HG03378 (cell line): ENCODE results near the gene OR8H2.
"Not testable (repeated sequence)": the region's sequence is repeated elsewhere in the genome, so short reads cannot be mapped to it uniquely, and the experiment has no call there.

ENCODE experiments used
- ATAC-seq: cut with Tn5 transposase; IDR thresholded peaks from one replicate; pipeline ENCODE4 v1.9.1; 2021; ENCODE audit warnings: mild to moderate bottlenecking, moderate library complexity; ENCODE audit not compliant: unreplicated experiment

OR8H2 gene

DNA sequence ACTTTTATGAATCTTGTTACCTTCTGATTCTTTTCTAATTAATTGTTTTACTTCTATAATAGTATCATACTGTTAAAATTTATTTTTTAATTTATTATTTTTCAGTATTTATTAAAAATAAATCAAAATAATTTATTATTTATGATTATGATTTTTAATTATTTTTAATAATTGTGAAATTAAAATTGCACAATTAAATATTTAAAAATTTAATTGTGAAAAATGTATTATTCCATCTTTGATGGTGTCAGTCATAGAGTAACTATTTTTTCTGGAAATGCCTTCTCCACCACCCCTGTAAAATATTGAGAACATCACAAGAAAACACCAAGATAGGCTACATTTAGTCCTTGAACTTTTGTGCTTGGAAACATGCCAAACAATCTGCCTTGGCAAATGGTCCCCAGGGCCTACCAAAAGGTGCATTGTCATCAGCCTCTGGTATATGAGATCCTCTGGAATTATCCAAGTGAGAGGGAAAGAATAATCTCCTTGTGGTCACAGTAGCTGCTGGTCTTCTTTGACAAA, at the start of gene OR8H2:
Gene OR8H2 (plus strand): TSS at position 478 of the 528 bp plus-strand sequence. CDS start 1,356 bp downstream, outside the sequence.
- no peak for ATAC-seq

DNA sequence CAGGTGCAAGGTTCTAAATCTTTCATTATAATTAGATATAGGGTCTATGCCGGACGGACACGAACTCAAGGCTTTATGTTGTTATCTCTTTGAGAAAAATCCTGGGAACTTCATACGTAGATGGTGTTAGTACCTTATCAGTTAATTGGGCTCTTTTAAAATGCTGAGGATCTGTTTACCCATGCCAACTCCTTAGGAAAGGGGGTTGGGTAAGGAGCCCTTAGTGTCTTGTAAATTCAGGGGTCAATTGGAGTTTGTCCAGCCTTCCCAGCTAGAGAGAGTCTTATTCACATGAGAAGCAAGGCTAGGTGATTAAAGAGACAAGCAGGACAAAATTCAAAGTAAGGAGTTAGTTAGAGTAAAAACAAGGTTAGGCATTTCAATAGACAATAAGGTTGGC, 47.1 kb upstream of the OR8H2 start:
- ATAC-seq, result not testable (repeated sequence)

- not testable (repeated sequence) for ATAC-seq
Measured at GRCh38 chr11:56057661-56058237, 45.7 kb upstream of the OR8H2 start.

DNA sequence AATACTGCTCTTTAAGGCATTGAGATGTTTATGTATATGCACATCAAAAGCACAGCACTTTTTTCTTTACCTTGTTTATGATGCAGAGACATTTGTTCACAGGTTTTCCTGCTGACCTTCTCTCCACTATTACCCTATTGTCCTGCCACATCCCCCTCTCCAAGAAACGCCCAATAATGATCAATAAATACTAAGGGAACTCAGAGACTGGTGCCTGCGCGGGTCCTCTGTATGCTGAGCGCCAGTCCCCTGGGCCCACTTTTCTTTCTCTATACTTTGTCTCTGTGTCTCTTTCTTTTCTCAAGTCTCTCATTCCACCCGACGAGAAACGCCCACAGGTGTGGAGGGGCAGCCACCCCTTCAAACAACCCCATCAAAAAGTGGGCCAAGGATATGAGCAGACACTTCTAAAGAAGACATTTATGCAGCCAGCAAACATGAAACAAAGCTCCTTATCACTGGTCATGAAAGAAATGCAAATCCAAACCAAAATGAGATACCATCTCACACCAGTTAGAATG, 45.2 kb upstream of the OR8H2 start:
- not testable (repeated sequence) for ATAC-seq

DNA sequence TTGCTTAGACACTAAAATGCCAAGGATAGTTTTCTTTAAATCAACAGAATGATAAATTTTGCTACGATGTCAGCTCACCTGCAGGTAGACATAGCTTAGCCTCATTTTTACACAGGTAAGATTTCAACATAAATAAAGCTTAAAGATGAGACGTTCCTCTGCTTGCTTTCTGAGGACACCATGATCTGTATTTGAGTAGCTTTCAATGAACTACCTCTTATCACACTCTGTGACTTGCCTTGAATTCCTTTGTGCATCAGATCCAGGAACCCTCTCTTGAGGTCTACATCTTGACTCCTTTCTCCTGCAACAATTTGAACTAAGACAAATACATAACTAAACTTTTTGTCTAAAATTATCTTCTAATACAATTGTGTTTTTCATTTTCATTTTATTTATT, 36.5 kb upstream of the OR8H2 start:
- no peak for ATAC-seq

DNA sequence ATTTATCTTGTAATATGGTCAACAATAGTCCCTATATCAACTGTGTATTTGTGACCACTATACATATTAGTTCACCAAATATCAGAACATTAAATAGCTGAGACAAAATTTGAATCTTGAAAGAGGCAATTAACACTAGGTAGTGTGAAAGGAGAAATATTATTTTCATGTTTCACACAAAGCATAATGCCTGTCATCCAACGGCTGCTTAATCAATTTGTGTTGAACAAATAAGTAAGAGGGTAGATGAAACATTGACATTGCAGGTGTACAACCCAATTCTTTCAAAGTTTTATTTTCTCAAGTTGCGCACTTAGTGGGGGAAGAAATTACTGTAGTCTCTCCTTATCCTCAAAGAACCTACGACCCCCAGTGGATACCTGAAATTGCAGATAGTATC, 13.8 kb upstream of the OR8H2 start:
- no peak for ATAC-seq

- ATAC-seq, result no peak
Measured at GRCh38 chr11:56093008-56093407, 10.5 kb upstream of the OR8H2 start, which contains the start of gene OR8I2. Gene OR8I2, plus strand, starts transcription at chr11:56093308. Its CDS starts 0 bp downstream, at chr11:56093308.

DNA sequence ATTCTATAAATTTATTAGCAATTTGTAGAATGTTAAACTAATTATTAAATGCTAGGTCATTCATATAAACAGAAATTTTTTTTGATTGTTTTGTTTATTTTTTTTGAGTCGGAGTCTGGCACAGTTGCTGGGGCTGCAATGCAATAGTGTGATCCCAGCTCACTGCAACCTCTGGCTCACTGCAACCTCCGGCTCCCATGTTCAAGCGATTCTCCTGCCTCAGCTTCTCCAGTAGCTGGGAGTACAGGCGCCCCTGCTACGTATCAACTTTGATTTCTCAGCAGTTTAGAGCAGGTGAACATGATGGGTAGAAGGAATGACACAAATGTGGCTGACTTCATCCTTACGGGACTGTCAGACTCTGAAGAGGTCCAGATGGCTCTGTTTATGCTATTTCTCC, 18.6 kb downstream of the OR8H2 start, which contains the start of gene OR8H3:
Gene OR8H3 (plus strand): TSS at position 301 of the 400 bp plus-strand sequence. CDS start 0 bp downstream, at position 301.
- no peak for ATAC-seq

- ATAC-seq, result no peak
Measured at GRCh38 chr11:56140151-56140661, 36.7 kb downstream of the OR8H2 start, which contains the start of gene OR8J3. Gene OR8J3, minus strand, starts transcription at chr11:56140201. Its CDS starts 2,483 bp downstream, at chr11:56137718.

GRCh38 chr11:56143681-56144080, 40.2 kb downstream of the OR8H2 start:
- ATAC-seq, result not testable (repeated sequence)

DNA sequence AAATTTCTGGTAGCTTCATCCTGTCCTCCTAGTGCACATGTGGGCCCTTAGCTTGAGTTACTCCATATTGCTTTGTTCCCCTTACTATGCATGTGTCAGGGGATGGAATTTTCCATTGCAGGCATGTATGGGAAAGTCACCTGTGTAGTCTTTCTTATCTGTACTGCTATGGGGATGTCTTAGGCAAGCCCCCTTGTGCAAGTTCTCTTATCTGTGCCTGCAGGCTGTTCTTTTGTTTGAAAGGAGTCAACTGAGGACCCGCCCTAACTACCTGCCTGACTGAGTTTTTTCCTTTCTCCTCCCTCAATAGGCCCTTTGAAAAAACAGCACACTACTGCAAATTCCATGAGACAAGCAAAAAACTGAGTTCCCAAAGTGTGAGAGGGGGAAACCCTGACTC, 47.9 kb downstream of the OR8H2 start:
- ATAC-seq, result no peak

DNA sequence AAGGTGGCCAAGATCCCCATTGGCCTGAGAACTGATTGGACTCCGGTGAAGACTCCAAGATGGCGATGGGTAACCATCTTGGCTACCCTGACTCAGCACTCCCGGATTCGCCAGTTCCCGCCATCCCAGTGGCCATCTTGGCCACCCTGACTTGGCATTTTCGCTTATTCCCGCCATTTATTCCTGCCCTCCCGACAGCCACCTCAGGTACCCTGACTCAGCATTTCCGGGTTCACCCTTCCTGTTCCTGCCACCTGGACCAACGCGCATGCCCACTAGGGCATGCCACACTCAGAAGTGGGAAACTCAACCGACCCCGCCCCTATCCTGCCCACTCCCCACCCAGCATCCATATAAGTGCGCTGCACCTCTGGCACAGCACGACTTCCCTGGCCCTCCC, 48.8 kb downstream of the OR8H2 start:
- ATAC-seq, result no peak
